ENCODE results near the gene PHLDA2. TPM values are rescaled to one million over a fixed set of nuclear protein-coding genes. Genes with fewer than 3 reads are reported as not detected.

Gene PHLDA2
- total RNA-seq, 1 experiment from 2014 or later, result 13.1 TPM

DNA sequence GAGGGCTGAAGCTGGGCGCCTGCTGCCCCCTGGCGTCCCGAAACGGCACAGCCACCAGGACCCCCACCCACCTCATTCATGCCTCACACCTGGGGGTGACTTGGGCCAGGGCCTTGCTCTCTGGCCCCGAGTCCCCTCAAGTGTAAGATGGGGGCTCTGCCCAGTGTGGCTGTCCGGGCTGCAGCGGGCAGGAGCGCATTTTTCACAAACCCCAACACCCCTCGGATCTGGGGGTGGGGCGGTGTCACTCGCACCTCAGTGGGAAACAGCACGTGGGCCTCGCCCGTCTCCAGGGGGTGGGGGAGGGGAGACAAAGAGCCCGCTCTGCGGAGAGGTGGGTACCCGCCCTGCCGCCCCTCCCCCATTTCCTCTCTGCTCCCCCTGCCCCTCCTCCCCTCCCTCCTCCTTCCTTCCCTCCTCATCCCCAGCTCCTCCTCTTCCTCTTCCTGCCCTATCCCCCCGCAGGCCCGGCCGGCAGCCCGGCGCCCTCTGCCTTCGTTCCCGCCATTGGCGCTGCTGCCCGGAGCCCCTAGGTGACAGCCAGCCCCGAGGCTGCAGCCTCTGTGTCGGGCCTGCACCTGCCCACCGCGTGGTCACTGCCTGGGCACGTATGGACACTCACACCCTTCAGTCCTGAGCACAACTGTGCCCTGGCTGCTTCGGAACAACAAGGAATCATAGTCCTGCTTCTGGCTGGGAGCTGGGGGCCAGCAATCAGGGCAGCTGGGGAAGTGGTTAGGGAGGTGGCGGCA is 36.8 kb downstream of the PHLDA2 start:
- peak; percentile 50 for DNase-seq (ENCODE audit: low read depth, low spot score)
- in situ Hi-C loops (cut with HindIII; ENCODE audit: low pct_unique_long_range_greater_than_20kb, low sequenced_read_pairs), result no loop called here

- in situ Hi-C loops (cut with HindIII; ENCODE audit: low pct_unique_long_range_greater_than_20kb, low sequenced_read_pairs), result no loop called here
- peak; percentile 28 for DNase-seq (ENCODE audit: low read depth, low spot score)
Measured at GRCh38 chr11:2891326-2892214, 37.6 kb downstream of the PHLDA2 start.

- in situ Hi-C loops (cut with HindIII; ENCODE audit: low pct_unique_long_range_greater_than_20kb, low sequenced_read_pairs), result no loop called here
- no peak for DNase-seq (ENCODE audit: low read depth, low spot score)
Measured at GRCh38 chr11:2890466-2891294, 38.5 kb downstream of the PHLDA2 start.

- in situ Hi-C loops (cut with HindIII; ENCODE audit: low pct_unique_long_range_greater_than_20kb, low sequenced_read_pairs), result no loop called here
- no peak for DNase-seq (ENCODE audit: low read depth, low spot score)
Measured at GRCh38 chr11:2889362-2890273, 39.6 kb downstream of the PHLDA2 start.

DNA sequence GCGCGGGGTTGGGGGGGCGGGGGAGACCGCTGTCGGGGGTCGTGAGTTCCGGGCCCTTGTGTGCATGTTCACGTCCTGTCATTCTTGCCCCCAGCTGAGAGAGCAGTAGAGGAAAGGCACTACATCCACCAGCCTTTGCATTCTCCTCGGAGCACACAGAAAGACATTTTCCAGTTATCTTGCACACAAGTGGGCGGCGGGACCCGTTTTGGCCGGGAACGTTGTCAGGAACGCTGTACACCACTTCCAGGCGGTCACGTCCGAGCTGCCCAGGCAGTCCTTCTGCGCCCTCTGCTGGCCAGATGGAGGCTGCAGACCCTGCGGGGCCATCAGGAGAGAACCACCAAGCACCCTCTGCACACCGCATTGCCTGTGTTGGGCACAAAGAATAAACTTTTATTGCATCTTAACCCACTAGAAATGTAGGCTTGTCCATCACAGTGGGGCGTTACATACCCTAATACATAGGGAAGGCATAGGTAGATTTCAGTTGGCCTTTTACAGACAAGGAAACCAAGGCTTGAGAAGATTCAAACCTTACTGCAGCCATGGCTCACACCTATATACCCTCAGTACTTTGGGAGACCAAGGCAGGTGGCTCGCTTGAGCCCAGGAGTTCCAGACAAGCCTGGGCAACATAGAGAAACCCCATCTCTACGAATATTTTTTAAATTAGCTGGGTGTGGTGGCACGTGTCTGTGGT is 40.8 kb downstream of the PHLDA2 start:
- in situ Hi-C loops (cut with HindIII; ENCODE audit: low pct_unique_long_range_greater_than_20kb, low sequenced_read_pairs), result no loop called here
- DNase-seq (ENCODE audit: low read depth, low spot score), result peak; percentile 85

- in situ Hi-C loops (cut with HindIII; ENCODE audit: low pct_unique_long_range_greater_than_20kb, low sequenced_read_pairs), result no loop called here
- no peak for DNase-seq (ENCODE audit: low read depth, low spot score)
Measured at GRCh38 chr11:2887515-2888195, 41.6 kb downstream of the PHLDA2 start.

DNA sequence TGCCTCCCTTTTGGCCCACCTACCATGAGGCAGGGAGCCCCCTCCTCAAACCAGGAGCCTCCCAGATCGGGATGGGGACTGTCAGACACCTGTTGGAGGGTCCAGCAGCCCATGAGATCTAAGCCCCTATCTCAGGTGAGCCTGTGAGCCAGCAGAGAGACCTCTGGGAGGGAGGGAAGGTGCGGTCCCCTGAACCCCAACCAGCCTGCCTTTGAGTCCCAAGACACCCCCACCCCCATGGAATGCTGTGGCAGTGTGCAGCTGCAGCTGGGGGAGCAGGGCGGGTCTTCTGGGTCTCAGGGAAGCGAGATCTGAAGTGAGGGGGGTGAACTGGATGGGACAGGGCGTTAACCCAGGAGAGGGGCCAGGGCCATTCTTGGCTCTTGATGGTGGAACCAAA is 42.3 kb downstream of the PHLDA2 start:
- in situ Hi-C loops (cut with HindIII; ENCODE audit: low pct_unique_long_range_greater_than_20kb, low sequenced_read_pairs), result no loop called here
- DNase-seq (ENCODE audit: low read depth, low spot score), result no peak

- in situ Hi-C loops (cut with HindIII; ENCODE audit: low pct_unique_long_range_greater_than_20kb, low sequenced_read_pairs), result no loop called here
- no peak for DNase-seq (ENCODE audit: low read depth, low spot score)
Measured at GRCh38 chr11:2886191-2886894, 42.9 kb downstream of the PHLDA2 start.

- in situ Hi-C loops (cut with HindIII; ENCODE audit: low pct_unique_long_range_greater_than_20kb, low sequenced_read_pairs), result no loop called here
- peak; percentile 76 for DNase-seq (ENCODE audit: low read depth, low spot score)
Measured at GRCh38 chr11:2885678-2886081, 43.5 kb downstream of the PHLDA2 start, which contains the start of gene CDKN1C. CDKN1C (minus strand) TSS chr11:2885775; CDS start chr11:2885456, 319 bp downstream.

- in situ Hi-C loops (cut with HindIII; ENCODE audit: low pct_unique_long_range_greater_than_20kb, low sequenced_read_pairs), result no loop called here
- peak; percentile 55 for DNase-seq (ENCODE audit: low read depth, low spot score)
Measured at GRCh38 chr11:2885017-2885677, 44.1 kb downstream of the PHLDA2 start.

DNA sequence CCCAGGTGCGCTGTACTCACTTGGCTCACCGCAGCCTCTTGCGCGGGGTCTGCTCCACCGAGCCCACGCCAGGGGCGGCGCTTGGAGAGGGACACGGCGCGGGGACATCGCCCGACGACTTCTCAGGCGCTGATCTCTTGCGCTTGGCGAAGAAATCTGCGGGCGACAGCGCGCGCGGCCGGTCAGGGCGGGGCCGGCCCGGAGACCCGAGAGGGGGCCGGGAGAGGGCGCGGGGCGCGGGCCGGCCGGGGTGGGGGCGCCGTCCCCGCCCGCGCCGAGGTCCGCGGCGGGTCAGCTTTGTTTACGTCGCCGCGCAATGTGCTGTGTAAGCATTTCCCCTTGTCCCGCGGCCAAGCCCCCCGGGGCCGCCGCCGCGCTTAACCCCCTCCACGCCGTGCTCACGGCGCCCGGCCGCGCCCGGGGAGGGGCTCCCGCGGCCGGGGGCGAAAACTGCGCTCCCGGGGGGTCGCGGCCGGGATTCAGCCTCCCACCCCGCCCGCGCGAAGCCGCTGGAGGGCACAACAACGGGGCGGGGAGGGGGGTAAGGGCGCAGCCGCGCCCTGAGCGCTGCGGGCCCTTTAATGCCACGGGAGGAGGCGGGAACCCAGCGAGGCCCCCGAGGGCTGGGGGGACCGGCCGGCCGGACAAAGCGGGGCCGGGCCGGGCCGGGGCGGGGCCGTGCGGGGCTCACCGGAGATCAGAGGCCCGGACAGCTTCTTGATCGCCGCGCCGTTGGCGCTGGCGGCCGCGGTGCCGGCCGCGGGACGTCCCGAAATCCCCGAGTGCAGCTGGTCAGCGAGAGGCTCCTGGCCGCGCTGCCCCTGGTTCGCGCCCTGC is 45.0 kb downstream of the PHLDA2 start:
- DNase-seq (ENCODE audit: low read depth, low spot score), result peak; percentile 34
- in situ Hi-C loops (cut with HindIII; ENCODE audit: low pct_unique_long_range_greater_than_20kb, low sequenced_read_pairs), result no loop called here

DNA sequence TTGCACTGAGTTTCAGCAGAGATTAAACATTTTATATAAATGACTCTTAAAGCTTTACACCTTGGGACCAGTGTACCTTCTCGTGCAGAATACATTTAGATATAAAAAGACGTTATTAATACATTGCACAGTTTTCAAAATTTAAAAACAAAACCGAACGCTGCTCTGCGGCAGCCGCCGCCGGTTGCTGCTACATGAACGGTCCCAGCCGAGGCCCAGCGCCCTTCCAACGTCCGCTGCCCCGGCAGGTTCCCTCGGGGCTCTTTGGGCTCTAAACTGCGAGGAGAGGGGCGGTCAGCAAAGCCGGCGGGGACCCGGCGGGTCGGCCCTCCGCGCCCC is 45.6 kb downstream of the PHLDA2 start:
- DNase-seq (ENCODE audit: low read depth, low spot score), result no peak
- in situ Hi-C loops (cut with HindIII; ENCODE audit: low pct_unique_long_range_greater_than_20kb, low sequenced_read_pairs), result no loop called here

DNA sequence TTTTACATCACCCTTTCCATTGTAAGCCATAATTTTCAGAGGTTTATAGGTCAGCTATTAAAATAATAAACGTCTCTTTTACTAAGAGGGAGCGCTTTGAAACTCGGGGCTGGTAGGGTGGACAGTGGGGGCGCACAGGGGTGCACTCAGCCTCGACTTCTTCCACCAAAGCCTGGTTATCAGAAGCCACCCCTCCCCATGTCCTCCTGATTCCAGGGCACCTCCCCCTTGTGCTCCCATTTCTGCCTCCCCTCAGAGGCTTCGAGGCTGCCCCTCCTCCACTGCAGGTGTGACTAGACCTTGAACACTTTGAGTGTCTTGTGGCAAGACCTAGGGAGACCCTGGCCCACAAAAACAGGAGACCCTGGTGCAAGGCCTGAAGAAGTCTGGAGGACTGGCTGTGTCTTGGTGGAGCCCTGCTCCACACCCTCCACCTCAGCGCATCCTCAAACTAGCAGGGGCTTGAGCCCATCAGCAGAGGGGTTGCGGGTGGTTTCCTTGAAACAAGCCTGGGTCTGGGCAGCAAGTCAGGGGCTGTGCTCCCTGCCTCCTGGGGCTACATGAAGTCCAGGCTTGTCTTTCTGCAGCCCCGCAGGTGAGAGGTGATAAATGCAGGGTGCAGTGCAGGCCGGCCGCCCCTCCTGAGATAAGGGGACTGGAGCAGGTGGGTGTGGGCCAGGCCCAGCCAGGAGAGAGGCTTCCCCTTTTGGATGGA is 46.7 kb downstream of the PHLDA2 start:
- in situ Hi-C loops (cut with HindIII; ENCODE audit: low pct_unique_long_range_greater_than_20kb, low sequenced_read_pairs), result no loop called here
- DNase-seq (ENCODE audit: low read depth, low spot score), result no peak

DNA sequence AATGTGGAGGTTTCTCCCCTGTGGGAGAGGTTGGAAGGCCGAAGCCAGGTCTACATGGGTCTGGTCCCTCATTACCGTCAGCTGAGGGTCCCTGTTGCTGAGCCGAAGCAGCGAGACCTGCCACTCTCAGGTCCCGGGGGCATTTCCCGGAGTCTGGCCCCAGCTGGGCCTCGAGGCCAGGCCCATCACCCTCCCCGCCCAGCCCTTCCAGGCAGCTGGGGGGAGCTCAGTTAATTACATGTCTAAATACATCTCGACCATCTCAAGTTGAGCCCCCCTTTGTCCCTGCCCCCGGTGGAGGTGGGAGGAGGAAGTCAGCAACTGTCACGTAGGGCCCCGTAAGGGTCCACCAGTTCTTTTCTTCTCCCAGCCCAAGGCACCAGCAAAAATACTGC is 47.2 kb downstream of the PHLDA2 start:
- in situ Hi-C loops (cut with HindIII; ENCODE audit: low pct_unique_long_range_greater_than_20kb, low sequenced_read_pairs), result no loop called here

More for the DNA sequence above, 47.2 kb downstream of the PHLDA2 start:
- DNase-seq (ENCODE audit: low read depth, low spot score), result no peak

Measured in SK-MEL-5 (cell line).